Stimulated activated CD4-positive, alpha-beta T cell treated with anti-CD3 and anti-CD28 coated beads, TNF-alpha, amount 100 ng/mL, for 24 hours (primary cell): ENCODE results near the gene KCNAB2.

Experiments used
- DNase-seq, 3 experiments: peaks; one replicate each; pipeline ENCODE4 v3.0.0-alpha.2; 2020; ENCODE audit warnings: low read depth in 3 of 3

Gene KCNAB2

GRCh38 chr1:6127587-6128163, 82.0 kb downstream of the KCNAB2 start:
- DNase-seq = peak; percentile 43 to 75 (median 59)

- no peak for DNase-seq
Measured at GRCh38 chr1:6128276-6129081, 82.8 kb downstream of the KCNAB2 start.

GRCh38 chr1:6129313-6129712, 83.6 kb downstream of the KCNAB2 start:
- no peak for DNase-seq

GRCh38 chr1:6130036-6130435, 84.3 kb downstream of the KCNAB2 start:
- no peak for DNase-seq

- no peak for DNase-seq
Measured at GRCh38 chr1:6130596-6130995, 84.9 kb downstream of the KCNAB2 start.

GRCh38 chr1:6131561-6131960, 85.9 kb downstream of the KCNAB2 start:
- no peak for DNase-seq

GRCh38 chr1:6133146-6133895, 87.6 kb downstream of the KCNAB2 start:
- no peak for DNase-seq

- no peak for DNase-seq
Measured at GRCh38 chr1:6134206-6134605, 88.5 kb downstream of the KCNAB2 start.

GRCh38 chr1:6134741-6135510, 89.2 kb downstream of the KCNAB2 start:
- no peak for DNase-seq

- no peak for DNase-seq
Measured at GRCh38 chr1:6136516-6137220, 91.0 kb downstream of the KCNAB2 start.

- no peak for DNase-seq
Measured at GRCh38 chr1:6137758-6138157, 92.1 kb downstream of the KCNAB2 start.

GRCh38 chr1:6140413-6140812, 94.7 kb downstream of the KCNAB2 start:
- DNase-seq = no peak

- DNase-seq = peak in 1 of 3 experiments; percentile 26
Measured at GRCh38 chr1:6141592-6141991, 95.9 kb downstream of the KCNAB2 start.

- no peak for DNase-seq
Measured at GRCh38 chr1:6142036-6142621, 96.4 kb downstream of the KCNAB2 start.

- no peak for DNase-seq
Measured at GRCh38 chr1:6142734-6143133, 97.0 kb downstream of the KCNAB2 start.

GRCh38 chr1:6143395-6143794, 97.7 kb downstream of the KCNAB2 start:
- DNase-seq = no peak

GRCh38 chr1:6144175-6144574, 98.5 kb downstream of the KCNAB2 start:
- DNase-seq = no peak

- DNase-seq = no peak
Measured at GRCh38 chr1:6144647-6145395, 99.1 kb downstream of the KCNAB2 start.

GRCh38 chr1:6145396-6145750, 99.7 kb downstream of the KCNAB2 start:
- no peak for DNase-seq

- DNase-seq = no peak
Measured at GRCh38 chr1:6145864-6146410, 100.2 kb downstream of the KCNAB2 start.
